CD14-positive monocyte (primary cell): ENCODE results near the gene SCUBE3. TPM values are rescaled to one million over a fixed set of nuclear protein-coding genes. Genes with fewer than 3 reads are reported as not detected.

Source experiments
- DNase-seq, 3 donors: peaks; one replicate each; pipeline ENCODE4 v3.0.0-alpha.2; 2011 to 2022
- H2AFZ ChIP-seq: 2 replicates; pipeline ENCODE4 v1.6.0; 2012; ENCODE audit warnings: mild to moderate bottlenecking, low read depth, low read length, inconsistent platforms; ENCODE audit not compliant: insufficient read depth, poor library complexity, severe bottlenecking
- H3K27ac ChIP-seq, 2 donors: 1 replicate in 1 of 2; 2 replicates in 1 of 2; pipeline ENCODE4 v1.5.1; 2012 to 2013; ENCODE audit warnings: low read length in 2 of 2, control low read depth in 1 of 2, inconsistent platforms in 1 of 2, low read depth in 1 of 2, mild to moderate bottlenecking in 1 of 2
- H3K27me3 ChIP-seq, 2 donors: one replicate each; pipeline versions ENCODE4 v1.6.0 to v1.6.1; 2011 to 2013; ENCODE audit warnings: low read length in 2 of 2; ENCODE audit not compliant: control insufficient read depth in 2 of 2, insufficient read depth in 2 of 2
- H3K36me3 ChIP-seq, 2 donors: replicated peaks in 1 of 2; 1 replicate in 1 of 2; 2 replicates in 1 of 2; pipeline versions ENCODE4 v1.5.1 to v1.6.1; 2012 to 2013; ENCODE audit warnings: low read length in 2 of 2, control low read depth in 1 of 2, inconsistent platforms in 1 of 2, mild to moderate bottlenecking in 1 of 2; ENCODE audit not compliant: insufficient read depth in 2 of 2, control insufficient read depth in 1 of 2
- H3K4me1 ChIP-seq, 2 donors: 1 replicate in 1 of 2; 2 replicates in 1 of 2; pipeline versions ENCODE4 v1.5.1 to v1.6.1; 2012 to 2013; ENCODE audit warnings: low read length in 2 of 2, control low read depth in 1 of 2, inconsistent platforms in 1 of 2, mild to moderate bottlenecking in 1 of 2, moderate library complexity in 1 of 2; ENCODE audit not compliant: insufficient read depth in 2 of 2, control insufficient read depth in 1 of 2
- H3K4me2 ChIP-seq: replicated peaks from 2 replicates; pipeline ENCODE3; 2012; ENCODE audit warnings: low read length, moderate library complexity, mild to moderate bottlenecking; ENCODE audit not compliant: poor library complexity, severe bottlenecking; ENCODE audit errors: extremely low read depth
- H3K4me3 ChIP-seq, 3 experiments: fragments of 200-600 bp in 1 of 3; sonication (generic) in 1 of 3; replicated peaks in 1 of 3; 1 replicate in 2 of 3; 2 replicates in 1 of 3; pipeline ENCODE4 v1.5.1; 2011 to 2013; ENCODE audit warnings: low read length in 3 of 3, mild to moderate bottlenecking in 3 of 3, control low read depth in 2 of 3, low read depth in 2 of 3, inconsistent platforms in 1 of 3, moderate library complexity in 1 of 3
- H3K79me2 ChIP-seq: 2 replicates; pipeline ENCODE4 v1.6.0; 2012; ENCODE audit warnings: mild to moderate bottlenecking, control low read depth, inconsistent platforms, low read length, moderate library complexity; ENCODE audit not compliant: insufficient read depth
- H3K9ac ChIP-seq: 2 replicates; pipeline ENCODE4 v1.6.0; 2017; ENCODE audit warnings: low read length, mild to moderate bottlenecking; ENCODE audit not compliant: insufficient read depth, poor library complexity, severe bottlenecking
- H3K9me3 ChIP-seq, 2 donors: replicated peaks in 1 of 2; 1 replicate in 1 of 2; 2 replicates in 1 of 2; pipeline versions ENCODE4 v1.5.1 to v1.6.1; 2012 to 2013; ENCODE audit warnings: low read length in 2 of 2, control low read depth in 1 of 2; ENCODE audit not compliant: control insufficient read depth in 1 of 2, insufficient read depth in 1 of 2
- H4K20me1 ChIP-seq: 2 replicates; pipeline ENCODE4 v1.6.0; 2012; ENCODE audit warnings: mild to moderate bottlenecking, low read length, control low read depth, moderate library complexity; ENCODE audit not compliant: insufficient read depth
- H3K27ac Mint-ChIP-seq, 7 donors: one replicate each; pipeline ENCODE4 v1.8.0; 2020; ENCODE audit warnings: mild to moderate bottlenecking in 7 of 7, mixed read lengths in 7 of 7, moderate library complexity in 6 of 7, inconsistent platforms in 2 of 7
- H3K27me3 Mint-ChIP-seq, 3 donors: one replicate each; pipeline ENCODE4 v1.8.0; 2021 to 2022; ENCODE audit warnings: low read depth in 3 of 3, mild to moderate bottlenecking in 3 of 3, mixed read lengths in 3 of 3, moderate library complexity in 3 of 3, inconsistent platforms in 1 of 3
- H3K36me3 Mint-ChIP-seq, 2 donors: one replicate each; pipeline ENCODE4 v1.8.0; 2020; ENCODE audit warnings: mixed read lengths in 2 of 2, inconsistent platforms in 1 of 2, mild to moderate bottlenecking in 1 of 2
- H3K4me1 Mint-ChIP-seq: one replicate; pipeline ENCODE4 v1.8.0; 2020; ENCODE audit warnings: mild to moderate bottlenecking, mixed read lengths
- H3K4me3 Mint-ChIP-seq, 2 donors: one replicate each; pipeline ENCODE4 v1.8.0; 2020; ENCODE audit warnings: mild to moderate bottlenecking in 2 of 2, mixed read lengths in 2 of 2, moderate library complexity in 1 of 2
- H3K9me3 Mint-ChIP-seq, 7 donors: one replicate each; pipeline ENCODE4 v1.8.0; 2020 to 2022; ENCODE audit warnings: mixed read lengths in 7 of 7, mild to moderate bottlenecking in 6 of 7, moderate library complexity in 6 of 7, inconsistent platforms in 2 of 7
- WGBS: methylation state at CpG from one replicate; pipeline ENCODE4 v1.1.5; 2013; ENCODE audit warnings: missing lambda C conversion rate; ENCODE audit not compliant: insufficient coverage; 5-methylcytosine and 5-hydroxymethylcytosine counted together
- intact Hi-C, 2 donors: fragments of 100-400 bp; cut with micrococcal nuclease; formaldehyde crosslinking; loops; one replicate each; pipeline versions ENCODE4 v1.15.0 to v1.15.1; 2023
- polyA plus RNA-seq, 3 donors: library from polyadenylated mRNA; depleted of rRNA in 1 of 3; unstranded in 2 of 3; stranded (reverse) in 1 of 3; fragments of 300-500 nt in 2 of 3; fragments of >200 nt in 1 of 3; fragmentation: Illumina TruSeq in 2 of 3; gene quantifications; 1 replicate in 2 of 3; 2 replicates in 1 of 3; pipeline ENCODE4 v1.2.3, GENCODE V29; 2012 to 2021
- TF ChIP-seq, protein P1 (sequence below): fragments of 200-600 bp; IDR thresholded peaks from one replicate; pipeline ENCODE4 v1.8.0; 2022; ENCODE audit warnings: antibody characterized with exemption, mild to moderate bottlenecking

The SCUBE3 gene
- polyA plus RNA-seq, 3 donors: not detected

DNA sequence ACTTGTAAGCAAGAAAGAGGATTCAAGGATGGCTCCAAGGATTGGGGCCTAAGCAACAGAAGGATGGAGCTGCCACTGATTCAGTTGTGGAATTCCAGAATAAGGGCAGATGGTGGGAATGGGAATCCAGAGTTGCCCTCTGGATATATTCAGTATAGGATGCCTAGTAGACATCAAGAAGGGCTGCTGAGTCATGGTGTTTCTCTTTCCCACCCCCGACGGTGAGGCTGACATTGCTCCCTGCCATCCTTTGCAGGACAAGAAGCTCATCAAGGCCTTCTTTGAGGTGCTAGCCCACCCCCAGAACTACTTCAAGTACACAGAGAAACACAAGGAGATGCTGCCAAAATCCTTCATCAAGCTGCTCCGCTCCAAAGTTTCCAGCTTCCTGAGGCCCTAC, 34.5 kb downstream of the SCUBE3 start:
- intact Hi-C loops: loop anchor here in 1 of 2 donors (10.0 kb wide), 1 partner anchor 263 kb away; no protein-coding TSS in a partner anchor
- WGBS: 39% methylated on average over 3 of the region's 3 CpGs
- TF ChIP-seq, protein P1, sequence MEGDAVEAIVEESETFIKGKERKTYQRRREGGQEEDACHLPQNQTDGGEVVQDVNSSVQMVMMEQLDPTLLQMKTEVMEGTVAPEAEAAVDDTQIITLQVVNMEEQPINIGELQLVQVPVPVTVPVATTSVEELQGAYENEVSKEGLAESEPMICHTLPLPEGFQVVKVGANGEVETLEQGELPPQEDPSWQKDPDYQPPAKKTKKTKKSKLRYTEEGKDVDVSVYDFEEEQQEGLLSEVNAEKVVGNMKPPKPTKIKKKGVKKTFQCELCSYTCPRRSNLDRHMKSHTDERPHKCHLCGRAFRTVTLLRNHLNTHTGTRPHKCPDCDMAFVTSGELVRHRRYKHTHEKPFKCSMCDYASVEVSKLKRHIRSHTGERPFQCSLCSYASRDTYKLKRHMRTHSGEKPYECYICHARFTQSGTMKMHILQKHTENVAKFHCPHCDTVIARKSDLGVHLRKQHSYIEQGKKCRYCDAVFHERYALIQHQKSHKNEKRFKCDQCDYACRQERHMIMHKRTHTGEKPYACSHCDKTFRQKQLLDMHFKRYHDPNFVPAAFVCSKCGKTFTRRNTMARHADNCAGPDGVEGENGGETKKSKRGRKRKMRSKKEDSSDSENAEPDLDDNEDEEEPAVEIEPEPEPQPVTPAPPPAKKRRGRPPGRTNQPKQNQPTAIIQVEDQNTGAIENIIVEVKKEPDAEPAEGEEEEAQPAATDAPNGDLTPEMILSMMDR: no peak

DNA sequence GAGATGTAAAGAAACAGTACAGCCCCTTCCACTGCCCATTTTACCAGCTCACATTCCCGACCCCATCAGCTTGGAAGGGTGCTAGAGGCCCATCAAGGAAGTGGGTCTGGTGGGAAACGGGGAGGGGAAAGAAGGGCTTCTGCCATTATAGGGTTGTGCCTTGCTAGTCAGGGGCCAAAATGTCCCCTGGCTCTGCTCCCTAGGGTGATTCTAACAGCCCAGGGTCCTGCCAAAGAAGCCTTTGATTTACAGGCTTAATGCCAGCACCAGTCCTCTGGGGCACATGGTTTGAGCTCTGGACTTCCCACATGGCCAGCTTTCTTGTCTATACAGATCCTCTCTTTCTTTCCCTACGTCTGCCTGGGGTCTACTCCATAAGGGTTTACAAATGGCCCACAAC, 35.2 kb downstream of the SCUBE3 start:
- WGBS: 86% methylated on average over 1 of the region's 3 CpGs
- Mint-ChIP-seq H3K4me1 (peaks cover 1% of the 10 kb centered on the region), H3K27ac (peak overlapping the region in 1 of 7 donors; percentile 51), H3K4me3 (no peak overlapping the region), H3K27me3 (peaks cover 0 to 2% (median 0%) of the 10 kb centered on the region in 3 donors), H3K36me3 (peaks cover 0 to 10% of the 10 kb centered on the region in 2 donors), H3K9me3 (no peaks in the 10 kb centered on the region)
- TF ChIP-seq, protein P1: no peak
- Histone ChIP-seq H3K4me3 (no peak overlapping the region), H3K9me3 (no peaks in the 10 kb centered on the region), H2AFZ (no peak overlapping the region), H3K4me1 (no peaks in the 10 kb centered on the region), H3K4me2 (no peak overlapping the region), H3K79me2 (no peaks in the 10 kb centered on the region), H3K36me3 (no peaks in the 10 kb centered on the region), H3K27ac (no peak overlapping the region), H4K20me1 (no peaks in the 10 kb centered on the region), H3K9ac (no peak overlapping the region), H3K27me3 (no peaks in the 10 kb centered on the region)
- no peak for DNase-seq
- intact Hi-C loops: loop anchor here in 1 of 2 donors (10.0 kb wide), 1 partner anchor 264 kb away; no protein-coding TSS in a partner anchor

More for the DNA sequence above, 34.5 kb downstream of the SCUBE3 start:
- H3K4me3 Mint-ChIP-seq: no peak overlapping the region
- H3K4me1 Mint-ChIP-seq: peaks cover 1% of the 10 kb centered on the region
- peaks cover 0 to 2% (median 0%) of the 10 kb centered on the region in 3 donors for H3K27me3 Mint-ChIP-seq
- H3K27ac ChIP-seq: no peak overlapping the region
- peaks cover 0 to 10% of the 10 kb centered on the region in 2 donors for H3K36me3 Mint-ChIP-seq
- H3K9me3 Mint-ChIP-seq: no peaks in the 10 kb centered on the region
- no peak overlapping the region for H3K4me2 ChIP-seq
- no peaks in the 10 kb centered on the region for H3K4me1 ChIP-seq
- H4K20me1 ChIP-seq: no peaks in the 10 kb centered on the region
- no peak overlapping the region for H3K9ac ChIP-seq
- no peaks in the 10 kb centered on the region for H3K79me2 ChIP-seq
- H2AFZ ChIP-seq: no peak overlapping the region
- H3K27me3 ChIP-seq: no peaks in the 10 kb centered on the region
- H3K9me3 ChIP-seq: no peaks in the 10 kb centered on the region
- H3K36me3 ChIP-seq: no peaks in the 10 kb centered on the region
- DNase-seq: no peak
- H3K4me3 ChIP-seq: no peak overlapping the region
- no peak overlapping the region for H3K27ac Mint-ChIP-seq
